ENCODE data around the gene VAMP1.
A peak's percentile ranks its signal among the peaks of the same experiment; 100 is the strongest.

The VAMP1 gene

DNA sequence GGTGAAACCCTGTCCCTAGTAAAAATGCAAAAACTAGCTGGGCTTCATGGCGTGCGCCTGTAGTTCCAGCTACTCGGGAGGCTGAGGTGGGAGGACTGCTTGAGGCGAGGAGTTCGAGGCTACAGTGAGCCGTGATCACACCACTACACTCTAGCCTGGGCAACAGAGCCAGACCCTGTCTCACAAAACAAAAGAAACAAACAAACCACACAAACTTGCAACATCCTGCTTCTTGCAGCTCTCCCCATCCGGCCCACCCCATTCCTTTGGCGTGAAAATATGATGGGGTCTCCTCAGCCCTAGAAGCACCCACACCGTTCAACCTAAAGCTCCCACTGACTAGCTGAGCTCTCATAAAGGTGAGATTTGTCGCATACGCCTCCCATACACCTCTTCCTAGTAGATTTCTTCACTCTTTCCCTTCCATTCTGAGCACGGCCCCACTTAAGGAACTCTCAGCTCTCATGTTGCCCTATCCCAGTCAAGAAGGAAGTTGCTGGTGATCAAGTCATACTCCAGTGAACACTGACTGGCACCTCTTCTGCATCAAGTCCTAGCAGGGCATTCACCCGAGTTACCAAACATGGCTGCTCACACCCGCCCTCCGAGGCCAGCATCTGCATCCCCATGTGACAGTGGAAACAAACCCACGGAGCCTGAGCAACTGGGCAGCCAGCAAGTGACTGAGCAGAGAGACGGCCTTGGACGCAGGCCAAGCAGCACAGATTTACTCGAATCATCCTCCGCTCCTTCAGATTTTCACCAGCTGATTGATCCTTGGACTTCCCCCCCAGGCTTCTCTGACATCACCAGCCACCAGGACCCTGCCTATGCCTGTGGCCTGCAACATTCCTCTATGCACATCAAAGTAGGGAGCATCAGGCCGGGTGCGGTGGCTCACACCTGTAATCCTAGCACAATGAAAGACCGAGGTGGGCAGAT is 44.6 kb downstream of the VAMP1 start:
- DNase-seq (ENCODE audit: low read depth in 2 of 2): no peak

DNA sequence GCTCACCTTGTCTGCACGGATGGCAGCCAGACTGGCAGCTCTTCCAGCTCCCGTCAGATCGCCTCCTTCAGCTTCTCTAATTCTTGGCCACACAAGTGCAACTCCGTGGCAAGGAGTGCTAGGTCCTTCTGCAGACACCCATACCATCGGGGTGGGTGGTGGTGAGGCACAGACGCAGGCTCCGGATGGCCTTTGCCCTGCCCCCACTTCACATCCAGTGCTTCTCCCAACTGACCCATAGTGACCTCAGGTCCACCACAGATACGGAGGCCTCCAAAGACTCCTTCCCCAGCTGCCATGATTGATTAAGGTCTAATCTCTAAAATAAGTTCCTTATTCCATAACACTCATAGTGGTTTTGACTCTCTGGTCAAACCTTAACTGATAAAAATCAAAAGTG is 45.6 kb downstream of the VAMP1 start:
- DNase-seq (ENCODE audit: low read depth in 2 of 2): no peak

DNA sequence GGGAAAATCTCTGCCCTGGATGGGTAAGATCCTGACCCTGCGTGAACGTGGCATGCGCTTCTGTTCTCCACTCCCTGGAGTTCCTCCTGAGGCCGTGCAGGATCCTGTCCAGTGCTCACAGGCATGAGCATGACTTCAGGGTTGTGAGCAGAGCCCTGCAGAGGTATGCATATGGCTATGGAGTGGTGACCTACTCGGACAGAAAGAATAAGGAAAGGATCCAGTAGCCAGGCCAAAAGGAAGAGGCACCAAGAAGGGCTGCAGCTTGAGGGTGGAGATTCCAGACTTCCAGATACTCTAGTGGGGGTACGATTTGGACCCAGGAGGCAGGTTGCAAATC is 46.5 kb downstream of the VAMP1 start:
- DNase-seq (ENCODE audit: low read depth in 2 of 2): no peak

DNA sequence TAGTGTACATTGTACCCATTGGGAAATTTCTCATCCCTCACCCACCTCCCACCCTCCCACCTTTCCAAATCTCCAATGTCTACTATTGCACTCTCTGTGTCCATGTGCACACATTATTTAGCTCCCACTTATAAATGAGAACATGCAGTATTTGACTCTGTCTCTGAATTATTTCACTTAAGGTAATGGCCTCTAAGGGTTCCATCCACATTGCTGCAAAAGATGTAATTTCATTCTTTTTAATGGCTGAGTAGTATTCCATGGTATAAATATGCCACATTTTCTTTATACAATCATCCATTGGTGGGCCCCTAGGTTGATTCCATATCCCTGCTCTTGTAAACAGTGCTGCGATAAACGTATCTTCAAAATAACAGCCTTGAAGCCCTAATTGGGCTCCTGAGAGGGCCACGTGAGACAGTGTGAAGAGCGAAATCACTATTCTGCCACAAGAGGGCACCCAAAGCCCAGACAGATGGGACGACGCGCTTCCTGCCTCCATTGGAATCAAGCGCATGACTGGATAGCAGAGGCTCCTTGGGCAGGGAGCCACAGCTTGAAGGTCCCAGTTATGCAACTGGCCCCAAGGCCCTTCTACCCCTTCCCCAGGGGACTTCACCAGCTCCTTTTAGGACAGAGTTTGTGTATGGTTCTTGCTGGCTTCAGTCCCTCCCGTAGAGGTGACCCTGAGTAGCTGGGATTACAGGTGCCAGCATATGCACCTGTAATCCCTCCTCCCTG is 47.0 kb downstream of the VAMP1 start:
- DNase-seq (ENCODE audit: low read depth in 2 of 2): peak; percentile 50 to 60

DNA sequence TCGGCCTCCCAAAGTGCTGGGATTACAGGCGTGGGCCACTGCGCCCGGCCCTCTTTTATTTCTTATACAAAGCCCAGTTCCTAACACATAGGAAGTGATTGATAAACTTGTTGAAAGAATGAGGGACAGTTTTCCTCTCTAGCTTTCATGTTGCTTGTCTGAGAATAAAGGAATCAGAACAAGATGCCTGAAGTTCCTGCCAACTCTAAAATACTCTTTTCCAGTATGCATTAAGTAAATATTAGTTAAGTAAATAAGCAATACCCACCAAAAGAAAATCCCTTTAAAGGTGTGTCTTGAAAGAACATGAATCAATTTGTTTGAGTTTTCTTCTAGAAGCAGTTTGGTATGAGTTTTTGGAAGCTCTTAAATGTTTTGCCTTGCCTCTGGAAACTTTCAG is 50.1 kb downstream of the VAMP1 start:
- DNase-seq (ENCODE audit: low read depth in 2 of 2): no peak

DNA sequence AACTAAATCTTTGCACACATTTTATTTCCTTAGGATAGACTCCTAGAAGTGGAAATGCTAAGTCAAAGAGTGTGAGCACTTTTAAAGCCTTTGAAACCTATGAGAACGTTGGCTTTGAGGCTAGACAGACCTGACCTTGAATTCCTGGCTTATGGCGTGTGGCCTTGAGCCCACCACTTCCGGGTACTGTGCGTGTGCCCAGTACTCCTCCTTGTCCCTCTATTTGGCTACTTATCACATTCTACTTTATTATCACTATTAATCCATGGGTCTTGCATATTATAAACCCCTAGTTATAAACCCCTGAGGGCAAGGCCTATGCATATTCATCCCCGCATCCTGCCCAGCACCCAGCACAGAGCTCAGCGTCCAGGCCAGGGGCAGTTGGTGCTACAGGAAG is 51.7 kb downstream of the VAMP1 start:
- no peak for DNase-seq (ENCODE audit: low read depth in 2 of 2)

DNA sequence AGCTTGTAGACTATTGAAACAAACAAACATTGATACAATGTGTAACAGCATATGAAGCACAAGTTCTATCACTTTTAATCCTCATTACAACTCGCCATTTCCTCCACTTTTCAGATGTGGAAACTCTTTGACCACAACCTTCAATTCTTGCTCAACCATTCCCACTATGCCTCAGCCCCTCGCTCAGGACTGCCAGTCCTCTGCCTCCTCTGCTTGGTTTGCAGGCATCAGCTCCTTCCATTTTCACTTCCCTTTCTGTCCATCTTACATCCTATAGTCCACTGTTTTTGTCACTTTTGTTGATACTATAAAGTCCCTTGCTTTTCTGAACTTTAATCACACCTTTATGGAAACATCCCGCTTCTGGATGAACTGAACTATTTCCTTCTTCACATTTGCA is 53.9 kb downstream of the VAMP1 start:
- DNase-seq (ENCODE audit: low read depth in 2 of 2): no peak

Data from activated CD4-positive, alpha-beta T cell treated with anti-CD3 and anti-CD28 coated beads for 24 hours (primary cell).